ENCODE data around the gene CALCOCO2. TPM values are rescaled to one million over a fixed set of nuclear protein-coding genes. Genes with fewer than 3 reads are reported as not detected.

The CALCOCO2 gene
- total RNA-seq, 1 experiment from 2014 or later: 23.1 TPM

GRCh38 chr17:48883171-48883570, 52.3 kb downstream of the CALCOCO2 start:
- peaks cover 9% of the 10 kb centered on the region for H3K27me3 Mint-ChIP-seq (ENCODE audit: low read depth)
- H3K4me1 Mint-ChIP-seq: peaks cover 0 to 5% of the 10 kb centered on the region in 2 experiments; a peak in 1 of 4 replicates

More at GRCh38 chr17:48883171-48883570, 52.3 kb downstream of the CALCOCO2 start:
- Histone ChIP-seq H4K8ac (replicated peaks; ENCODE audit: insufficient read length, low read depth, low read length) (no peak overlapping the region), H2BK120ac (ENCODE audit: low read depth, low read length, poor library complexity, severe bottlenecking) (no peak overlapping the region), H3T11ph (ENCODE audit: low read length) (no peak overlapping the region), H3K4ac (ENCODE audit: low read depth, low read length) (no peak overlapping the region), H3K27ac (ENCODE audit: insufficient read length, low read depth, low read length) (no peak overlapping the region), H3K23ac (ENCODE audit: insufficient read length, low read depth, low read length) (no peak overlapping the region), H3K56ac (ENCODE audit: insufficient read length, low read depth, low read length) (no peak overlapping the region), H2BK20ac (ENCODE audit: low read depth, low read length, poor library complexity, severe bottlenecking) (no peak overlapping the region), H3K4me1 (ENCODE audit: insufficient read depth, low read length) (no peaks in the 10 kb centered on the region), H3K27me3 (ENCODE audit: insufficient read depth, low read length) (peaks cover 2% of the 10 kb centered on the region; the same call in 1 of the 2 replicates), H2AFZ (ENCODE audit: low read length) (no peak overlapping the region), H4K20me1 (ENCODE audit: control insufficient read depth, insufficient read depth, insufficient read length) (no peaks in the 10 kb centered on the region), H3K79me1 (ENCODE audit: insufficient read depth, low read depth, low read length, poor library complexity, severe bottlenecking) (no peaks in the 10 kb centered on the region), H3K79me2 (ENCODE audit: insufficient read depth, low read length) (no peaks in the 10 kb centered on the region), H2AK5ac (ENCODE audit: insufficient read length, low read length) (no peak overlapping the region), H2BK15ac (ENCODE audit: low read depth, low read length) (no peak overlapping the region), H3K23me2 (ENCODE audit: insufficient read length, low read depth, low read length, poor library complexity, severe bottlenecking) (no peaks in the 10 kb centered on the region), H3K9me3 (ENCODE audit: control insufficient read depth, low read depth, low read length) (no peaks in the 10 kb centered on the region), H4K91ac (ENCODE audit: insufficient read length, low read depth, low read length) (no peak overlapping the region), H2BK12ac (ENCODE audit: insufficient read length, low read depth, low read length) (no peak overlapping the region), H2BK5ac (ENCODE audit: insufficient read length, low read length) (no peak overlapping the region), H3K14ac (ENCODE audit: insufficient read depth, low read length) (no peak overlapping the region), H3K9ac (ENCODE audit: extremely low read depth, insufficient read length, low read length) (no peak overlapping the region), H3K18ac (ENCODE audit: insufficient read length, low read depth, low read length) (no peak overlapping the region), H4K5ac (ENCODE audit: insufficient read length, low read depth, low read length) (no peak overlapping the region), H3K4me2 (ENCODE audit: insufficient read depth, insufficient read length, low read length) (no peak overlapping the region)
- H3K9me3 Mint-ChIP-seq: no peaks in the 10 kb centered on the region
- WGBS (ENCODE audit: extremely low coverage, insufficient read length, low lambda C conversion rate): no CpG with 5 or more reads among the region's 10 CpGs
- no peak for DNase-seq
- no peaks in the 10 kb centered on the region for H3K36me3 Mint-ChIP-seq (ENCODE audit: insufficient read depth in 1 of 3, low read depth in 3 of 3)
- no peak overlapping the region for H3K27ac Mint-ChIP-seq
- no peak overlapping the region for H3K4me3 Mint-ChIP-seq
- TF ChIP-seq CTCF (conservative IDR thresholded peaks at IDR 0.05): no peak
